ENCODE data around the gene CMTM4. TPM values are rescaled to one million over a fixed set of nuclear protein-coding genes. Genes with fewer than 3 reads are reported as not detected.
"Not testable (repeated sequence)": the region's sequence is repeated elsewhere in the genome, so short reads cannot be mapped to it uniquely, and the experiment has no call there.

The CMTM4 gene
- polyA plus RNA-seq, 4 donors: 21.0 to 67.0 (median 62.7) TPM

GRCh38 chr16:66649167-66649566, 47.4 kb downstream of the CMTM4 start:
- DNase-seq (ENCODE audit: low read depth in 4 of 4, low spot score in 3 of 4): no peak

- DNase-seq (ENCODE audit: low read depth in 4 of 4, low spot score in 3 of 4): no peak
These were observed 48.7 kb downstream of the CMTM4 start for GRCh38 chr16:66647866-66648265.

- no peak for DNase-seq (ENCODE audit: low read depth in 4 of 4, low spot score in 3 of 4)
These were observed 55.2 kb downstream of the CMTM4 start for GRCh38 chr16:66641387-66641786.

- DNase-seq (ENCODE audit: low read depth in 4 of 4, low spot score in 3 of 4): no peak
These were observed 55.7 kb downstream of the CMTM4 start for GRCh38 chr16:66640724-66641314.

- DNase-seq (ENCODE audit: low read depth in 4 of 4, low spot score in 3 of 4): no peak
These were observed 57.3 kb downstream of the CMTM4 start for GRCh38 chr16:66639091-66639885.

GRCh38 chr16:66637806-66638205, 58.7 kb downstream of the CMTM4 start:
- DNase-seq (ENCODE audit: low read depth in 4 of 4, low spot score in 3 of 4): no peak

- DNase-seq (ENCODE audit: low read depth in 4 of 4, low spot score in 3 of 4): no peak
These were observed 60.3 kb downstream of the CMTM4 start for GRCh38 chr16:66636199-66636598.

GRCh38 chr16:66635406-66635805, 61.1 kb downstream of the CMTM4 start:
- DNase-seq (ENCODE audit: low read depth in 4 of 4, low spot score in 3 of 4): no peak

GRCh38 chr16:66634527-66635196, 61.9 kb downstream of the CMTM4 start:
- DNase-seq (ENCODE audit: low read depth in 4 of 4, low spot score in 3 of 4): no peak

GRCh38 chr16:66631558-66631957, 65.0 kb downstream of the CMTM4 start:
- DNase-seq (ENCODE audit: low read depth in 4 of 4, low spot score in 3 of 4): not testable (repeated sequence)

GRCh38 chr16:66630561-66631260, 65.8 kb downstream of the CMTM4 start:
- DNase-seq (ENCODE audit: low read depth in 4 of 4, low spot score in 3 of 4): not testable (repeated sequence)

GRCh38 chr16:66629856-66630255, 66.7 kb downstream of the CMTM4 start:
- DNase-seq (ENCODE audit: low read depth in 4 of 4, low spot score in 3 of 4): no peak

- DNase-seq (ENCODE audit: low read depth in 4 of 4, low spot score in 3 of 4): not testable (repeated sequence)
These were observed 68.7 kb downstream of the CMTM4 start for GRCh38 chr16:66627611-66628378.

- no peak for DNase-seq (ENCODE audit: low read depth in 4 of 4, low spot score in 3 of 4)
These were observed 72.8 kb downstream of the CMTM4 start for GRCh38 chr16:66623755-66624154.

- no peak for DNase-seq (ENCODE audit: low read depth in 4 of 4, low spot score in 3 of 4)
These were observed 73.7 kb downstream of the CMTM4 start for GRCh38 chr16:66622863-66623262.

GRCh38 chr16:66621973-66622372, 74.6 kb downstream of the CMTM4 start:
- no peak for DNase-seq (ENCODE audit: low read depth in 4 of 4, low spot score in 3 of 4)

- DNase-seq (ENCODE audit: low read depth in 4 of 4, low spot score in 3 of 4): no peak
These were observed 76.1 kb downstream of the CMTM4 start for GRCh38 chr16:66620429-66620795.

- no peak for DNase-seq (ENCODE audit: low read depth in 4 of 4, low spot score in 3 of 4)
These were observed 76.8 kb downstream of the CMTM4 start for GRCh38 chr16:66619534-66620428.

GRCh38 chr16:66618588-66619375, 77.8 kb downstream of the CMTM4 start:
- DNase-seq (ENCODE audit: low read depth in 4 of 4, low spot score in 3 of 4): no peak

All from left renal pelvis (tissue), 4 donors.